CD4-positive, alpha-beta T cell (primary cell): ENCODE data around the gene PCDHB2. TPM values are rescaled to one million over a fixed set of nuclear protein-coding genes. Genes with fewer than 3 reads are reported as not detected.

Source experiments
- total RNA-seq, 174 experiments: library from RNA in 2 of 174; stranded (reverse) in 2 of 174; gene quantifications; one replicate each; pipeline ENCODE4 v1.2.3 and lab custom pipeline; 2021 to 2026

Gene PCDHB2
- total RNA-seq, 2 experiments from 2014 or later, result not detected

Other genes starting within 250 kb of the PCDHB2 start
- not detected for gene PCDHA9, start 246.2 kb upstream of the PCDHB2 start, total RNA-seq
- not detected for gene PCDHA10, start 238.7 kb upstream of the PCDHB2 start, total RNA-seq
- not detected for gene PCDHA11, start 225.7 kb upstream of the PCDHB2 start, total RNA-seq
- gene PCDHA12, start 219.3 kb upstream of the PCDHB2 start, total RNA-seq, result not detected
- gene PCDHA13, start 212.5 kb upstream of the PCDHB2 start, total RNA-seq, result not detected
- gene PCDHAC1, start 168.3 kb upstream of the PCDHB2 start, total RNA-seq, result not detected
- not detected for gene PCDHAC2, start 128.1 kb upstream of the PCDHB2 start, total RNA-seq
- not detected for gene PCDHB1, start 43.2 kb upstream of the PCDHB2 start, total RNA-seq
- gene PCDHB3, start 5.9 kb downstream of the PCDHB2 start, total RNA-seq, result not detected
- not detected for gene PCDHB4, start 27.2 kb downstream of the PCDHB2 start, total RNA-seq
- under 1 TPM in 1 of 2 experiments, not detected in 1; 0.08 TPM for gene PCDHB5, start 40.6 kb downstream of the PCDHB2 start, total RNA-seq
- not detected for gene PCDHB6, start 55.4 kb downstream of the PCDHB2 start, total RNA-seq
- gene PCDHB7, start 78.0 kb downstream of the PCDHB2 start, total RNA-seq, result not detected
- not detected for gene PCDHB8, start 83.2 kb downstream of the PCDHB2 start, total RNA-seq
- gene PCDHB16, start 87.8 kb downstream of the PCDHB2 start, total RNA-seq, result not detected
- gene PCDHB9, start 92.5 kb downstream of the PCDHB2 start, total RNA-seq, result not detected
- not detected for gene PCDHB10, start 97.7 kb downstream of the PCDHB2 start, total RNA-seq
- gene PCDHB11, start 105.0 kb downstream of the PCDHB2 start, total RNA-seq, result not detected
- gene PCDHB12, start 114.1 kb downstream of the PCDHB2 start, total RNA-seq, result not detected
- gene PCDHB13, start 119.3 kb downstream of the PCDHB2 start, total RNA-seq, result not detected
- gene PCDHB14, start 128.7 kb downstream of the PCDHB2 start, total RNA-seq, result not detected
- not detected for gene PCDHB15, start 150.8 kb downstream of the PCDHB2 start, total RNA-seq
- gene SLC25A2, start 209.4 kb downstream of the PCDHB2 start, total RNA-seq, result under 1 TPM in 1 of 2 experiments, not detected in 1; 0.22 TPM
- gene TAF7, start 226.2 kb downstream of the PCDHB2 start, total RNA-seq, result 10 to 100 TPM; 80.5 TPM
- gene PCDHGA1, start 235.9 kb downstream of the PCDHB2 start, total RNA-seq, result not detected
- gene PCDHGA2, start 244.1 kb downstream of the PCDHB2 start, total RNA-seq, result not detected
- not detected for gene PCDHGA3, start 249.2 kb downstream of the PCDHB2 start, total RNA-seq